Measurements from ENCODE around the gene S100G.

GRCh38 chrX:16604337-16604736 lies 45.6 kb upstream of the S100G start:
- TF ChIP-seq CTCF (IDR thresholded peaks at IDR 0.05) (no peak), POLR2A (IDR thresholded peaks at IDR 0.05) (no peak), POLR2AphosphoS5 (IDR thresholded peaks at IDR 0.05) (no peak)

Data from prostate gland (tissue), 2 donors.